ENCODE measurements around the gene AP5Z1. TPM values are rescaled to one million over a fixed set of nuclear protein-coding genes. Genes with fewer than 3 reads are reported as not detected.

The AP5Z1 gene
- total RNA-seq, 4 donors from 2014 or later, result 51.0 to 93.0 (median 69.9) TPM

DNA sequence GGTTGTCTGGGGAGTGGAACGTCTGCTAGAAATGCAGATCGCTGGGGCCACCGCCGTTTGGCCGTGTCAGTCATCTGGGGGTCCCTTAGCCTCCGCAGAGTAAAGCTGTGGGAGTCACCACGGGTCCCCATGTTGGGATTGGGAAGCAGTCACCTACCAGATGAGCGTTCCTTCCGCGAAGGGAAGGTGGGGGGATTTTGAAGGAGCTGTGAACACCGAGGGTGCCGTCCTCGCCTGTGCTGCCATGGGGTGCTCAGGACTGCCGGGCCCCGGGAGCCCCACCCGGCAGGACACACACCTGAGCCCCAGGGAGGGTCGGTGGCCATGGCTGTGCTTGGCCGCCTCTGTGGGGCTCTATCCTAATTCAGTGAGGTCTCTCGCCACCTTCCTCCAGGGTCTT is 46.2 kb upstream of the AP5Z1 start:
- H3K4me1 ChIP-seq, result peaks cover 0 to 12% (median 3%) of the 10 kb centered on the region in 4 donors
- H3K27me3 ChIP-seq, result no peaks in the 10 kb centered on the region
- peaks cover 0 to 5% (median 0%) of the 10 kb centered on the region in 3 donors for H3K36me3 ChIP-seq
- TF ChIP-seq POLR2A (IDR thresholded peaks at IDR 0.05), result no peak
- TF ChIP-seq CTCF (IDR thresholded peaks at IDR 0.05), result no peak
- no peak for DNase-seq
- H3K27ac ChIP-seq, result no peak overlapping the region
- H3K4me3 ChIP-seq, result no peak overlapping the region
- no peaks in the 10 kb centered on the region for H3K9me3 ChIP-seq

DNA sequence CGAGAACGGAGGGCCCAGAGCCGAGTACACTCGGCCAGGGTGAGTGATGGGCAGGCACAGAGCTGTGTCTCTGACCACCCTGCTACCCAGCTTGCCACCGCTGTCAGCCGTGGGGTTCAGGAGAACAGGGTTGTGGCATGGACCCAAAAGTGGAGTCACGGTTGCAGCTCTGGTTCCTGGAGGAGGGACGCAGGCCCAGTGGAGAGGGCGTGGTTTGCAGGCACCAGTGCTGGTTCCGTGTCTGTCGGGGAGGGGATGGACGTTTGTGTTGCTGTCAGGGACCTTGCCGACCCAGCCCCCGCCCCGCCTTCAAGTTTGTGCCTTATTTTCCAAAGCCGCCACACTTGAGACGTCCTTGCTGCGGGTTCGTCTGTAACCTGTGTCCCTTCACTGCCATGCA is 45.1 kb upstream of the AP5Z1 start:
- Histone ChIP-seq H3K4me1 (peaks cover 0 to 4% (median 0%) of the 10 kb centered on the region in 4 donors), H3K27ac (no peak overlapping the region), H3K9me3 (no peaks in the 10 kb centered on the region), H3K4me3 (no peak overlapping the region), H3K36me3 (peaks cover 0 to 5% (median 0%) of the 10 kb centered on the region in 3 donors), H3K27me3 (no peaks in the 10 kb centered on the region)
- TF ChIP-seq CTCF (IDR thresholded peaks at IDR 0.05) (no peak), POLR2A (IDR thresholded peaks at IDR 0.05) (no peak)
- DNase-seq, result no peak

DNA sequence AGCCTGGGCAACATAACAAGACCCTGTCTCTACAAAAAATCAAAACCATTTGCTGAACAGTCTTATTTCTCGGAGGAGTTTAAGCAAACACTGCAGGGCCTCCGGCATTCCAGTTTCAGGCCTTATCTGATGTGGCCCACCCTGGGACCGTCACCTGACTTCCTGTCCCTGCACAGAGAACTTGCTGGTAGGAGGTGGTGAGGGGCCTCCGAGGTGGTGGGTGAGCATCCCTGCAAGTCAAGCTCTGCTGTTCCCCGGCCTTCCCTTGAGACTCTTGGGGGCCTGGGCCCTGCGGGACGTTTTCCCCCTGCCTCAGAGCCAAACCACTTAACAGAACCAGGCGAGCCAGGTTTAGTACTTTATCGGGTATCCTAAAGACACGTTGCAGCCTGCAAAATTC is 44.5 kb upstream of the AP5Z1 start:
- peaks cover 0 to 5% (median 0%) of the 10 kb centered on the region in 3 donors for H3K36me3 ChIP-seq
- no peak overlapping the region for H3K27ac ChIP-seq
- no peak for DNase-seq
- no peaks in the 10 kb centered on the region for H3K27me3 ChIP-seq
- TF ChIP-seq POLR2A (IDR thresholded peaks at IDR 0.05), result no peak
- no peak for TF ChIP-seq CTCF (IDR thresholded peaks at IDR 0.05)
- H3K4me1 ChIP-seq, result peaks cover 0 to 4% (median 0%) of the 10 kb centered on the region in 4 donors
- no peak overlapping the region for H3K4me3 ChIP-seq
- no peaks in the 10 kb centered on the region for H3K9me3 ChIP-seq

- H3K9me3 ChIP-seq, result no peaks in the 10 kb centered on the region
- no peaks in the 10 kb centered on the region for H3K4me1 ChIP-seq
- peaks cover 0 to 5% (median 0%) of the 10 kb centered on the region in 3 donors for H3K36me3 ChIP-seq
- no peaks in the 10 kb centered on the region for H3K27me3 ChIP-seq
- no peak overlapping the region for H3K27ac ChIP-seq
- H3K4me3 ChIP-seq, result no peak overlapping the region
- TF ChIP-seq CTCF (IDR thresholded peaks at IDR 0.05) (no peak), POLR2A (IDR thresholded peaks at IDR 0.05) (no peak)
- no peak for DNase-seq
Measured at GRCh38 chr7:4731803-4732202, 43.6 kb upstream of the AP5Z1 start.

- TF ChIP-seq CTCF (IDR thresholded peaks at IDR 0.05), result no peak
- TF ChIP-seq POLR2A (IDR thresholded peaks at IDR 0.05), result no peak
- no peak for DNase-seq
- Histone ChIP-seq H3K4me3 (no peak overlapping the region), H3K4me1 (peaks cover 0 to 7% (median 0%) of the 10 kb centered on the region in 4 donors), H3K27ac (no peak overlapping the region), H3K9me3 (no peaks in the 10 kb centered on the region), H3K36me3 (no peaks in the 10 kb centered on the region), H3K27me3 (no peaks in the 10 kb centered on the region)
Measured at GRCh38 chr7:4733936-4734528, 41.4 kb upstream of the AP5Z1 start.

Data from Peyer's patch (tissue), 4 donors.